ENCODE measurements around the gene KRTAP10-2. TPM values are rescaled to one million over a fixed set of nuclear protein-coding genes. Genes with fewer than 3 reads are reported as not detected.
A peak's percentile ranks its signal among the peaks of the same experiment; 100 is the strongest.

Gene KRTAP10-2
- total and polyA plus RNA-seq, 9 of the 15 experiments (the other 6 are each of a cell fraction or from before 2014, with no cell fraction given): not detected

GRCh38 chr21:44517175-44517899 lies 34.0 kb downstream of the KRTAP10-2 start (continued):
- TF ChIP-seq, protein P1, sequence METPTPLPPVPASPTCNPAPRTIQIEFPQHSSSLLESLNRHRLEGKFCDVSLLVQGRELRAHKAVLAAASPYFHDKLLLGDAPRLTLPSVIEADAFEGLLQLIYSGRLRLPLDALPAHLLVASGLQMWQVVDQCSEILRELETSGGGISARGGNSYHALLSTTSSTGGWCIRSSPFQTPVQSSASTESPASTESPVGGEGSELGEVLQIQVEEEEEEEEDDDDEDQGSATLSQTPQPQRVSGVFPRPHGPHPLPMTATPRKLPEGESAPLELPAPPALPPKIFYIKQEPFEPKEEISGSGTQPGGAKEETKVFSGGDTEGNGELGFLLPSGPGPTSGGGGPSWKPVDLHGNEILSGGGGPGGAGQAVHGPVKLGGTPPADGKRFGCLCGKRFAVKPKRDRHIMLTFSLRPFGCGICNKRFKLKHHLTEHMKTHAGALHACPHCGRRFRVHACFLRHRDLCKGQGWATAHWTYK (CRISPR knock-in tag; IDR thresholded peaks at IDR 0.05): peak; percentile 55; the same call in 1 of the 2 replicates
- peak; percentile 95 for TF ChIP-seq CBX1 (IDR thresholded peaks at IDR 0.05; ENCODE audit: low read depth)
- TF ChIP-seq ZNF740 (CRISPR knock-in tag; IDR thresholded peaks at IDR 0.05): peak; percentile 86; the same call in 1 of the 2 replicates
- TF ChIP-seq ZNF740 (tag; IDR thresholded peaks at IDR 0.05): peak in 1 of 2 experiments; percentile 89; a peak in 2 of 4 replicates
- TF ChIP-seq, protein P2, sequence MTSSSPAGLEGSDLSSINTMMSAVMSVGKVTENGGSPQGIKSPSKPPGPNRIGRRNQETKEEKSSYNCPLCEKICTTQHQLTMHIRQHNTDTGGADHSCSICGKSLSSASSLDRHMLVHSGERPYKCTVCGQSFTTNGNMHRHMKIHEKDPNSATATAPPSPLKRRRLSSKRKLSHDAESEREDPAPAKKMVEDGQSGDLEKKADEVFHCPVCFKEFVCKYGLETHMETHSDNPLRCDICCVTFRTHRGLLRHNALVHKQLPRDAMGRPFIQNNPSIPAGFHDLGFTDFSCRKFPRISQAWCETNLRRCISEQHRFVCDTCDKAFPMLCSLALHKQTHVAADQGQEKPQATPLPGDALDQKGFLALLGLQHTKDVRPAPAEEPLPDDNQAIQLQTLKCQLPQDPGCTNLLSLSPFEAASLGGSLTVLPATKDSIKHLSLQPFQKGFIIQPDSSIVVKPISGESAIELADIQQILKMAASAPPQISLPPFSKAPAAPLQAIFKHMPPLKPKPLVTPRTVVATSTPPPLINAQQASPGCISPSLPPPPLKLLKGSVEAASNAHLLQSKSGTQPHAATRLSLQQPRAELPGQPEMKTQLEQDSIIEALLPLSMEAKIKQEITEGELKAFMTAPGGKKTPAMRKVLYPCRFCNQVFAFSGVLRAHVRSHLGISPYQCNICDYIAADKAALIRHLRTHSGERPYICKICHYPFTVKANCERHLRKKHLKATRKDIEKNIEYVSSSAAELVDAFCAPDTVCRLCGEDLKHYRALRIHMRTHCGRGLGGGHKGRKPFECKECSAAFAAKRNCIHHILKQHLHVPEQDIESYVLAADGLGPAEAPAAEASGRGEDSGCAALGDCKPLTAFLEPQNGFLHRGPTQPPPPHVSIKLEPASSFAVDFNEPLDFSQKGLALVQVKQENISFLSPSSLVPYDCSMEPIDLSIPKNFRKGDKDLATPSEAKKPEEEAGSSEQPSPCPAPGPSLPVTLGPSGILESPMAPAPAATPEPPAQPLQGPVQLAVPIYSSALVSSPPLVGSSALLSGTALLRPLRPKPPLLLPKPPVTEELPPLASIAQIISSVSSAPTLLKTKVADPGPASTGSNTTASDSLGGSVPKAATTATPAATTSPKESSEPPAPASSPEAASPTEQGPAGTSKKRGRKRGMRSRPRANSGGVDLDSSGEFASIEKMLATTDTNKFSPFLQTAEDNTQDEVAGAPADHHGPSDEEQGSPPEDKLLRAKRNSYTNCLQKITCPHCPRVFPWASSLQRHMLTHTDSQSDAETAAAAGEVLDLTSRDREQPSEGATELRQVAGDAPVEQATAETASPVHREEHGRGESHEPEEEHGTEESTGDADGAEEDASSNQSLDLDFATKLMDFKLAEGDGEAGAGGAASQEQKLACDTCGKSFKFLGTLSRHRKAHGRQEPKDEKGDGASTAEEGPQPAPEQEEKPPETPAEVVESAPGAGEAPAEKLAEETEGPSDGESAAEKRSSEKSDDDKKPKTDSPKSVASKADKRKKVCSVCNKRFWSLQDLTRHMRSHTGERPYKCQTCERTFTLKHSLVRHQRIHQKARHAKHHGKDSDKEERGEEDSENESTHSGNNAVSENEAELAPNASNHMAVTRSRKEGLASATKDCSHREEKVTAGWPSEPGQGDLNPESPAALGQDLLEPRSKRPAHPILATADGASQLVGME (CRISPR knock-in tag; IDR thresholded peaks at IDR 0.05): 0 out of 2 replicates have a peak, but pooled peaks have one; percentile 41
- no peak for TF ChIP-seq SRSF7 (optimal IDR thresholded peaks at IDR 0.05; ENCODE audit: low read depth, low read length)
- TF ChIP-seq MITF (IDR thresholded peaks at IDR 0.05): peak; percentile 74; the same call in 1 of the 2 replicates

All from K562 (cell line).